Neutrophil (primary cell): ENCODE measurements around the gene SDR39U1.

Experiments used
- H3K27ac ChIP-seq: fragments of 200-600 bp; sonication (generic); 2 replicates; pipeline ENCODE4 v1.5.1; 2016; ENCODE audit warnings: mild to moderate bottlenecking, moderate library complexity
- H3K27me3 ChIP-seq: fragments of 200-600 bp; sonication (generic); 2 replicates; pipeline ENCODE4 v1.6.0; 2016; ENCODE audit warnings: mild to moderate bottlenecking
- H3K36me3 ChIP-seq: fragments of 200-600 bp; sonication (generic); 2 replicates; pipeline ENCODE4 v1.5.1; 2017
- H3K4me1 ChIP-seq, 2 experiments: fragments of 200-600 bp in 1 of 2; sonication (generic) in 1 of 2; 1 replicate in 1 of 2; 2 replicates in 1 of 2; pipeline versions ENCODE4 v1.5.1 to v1.6.1; 2013 to 2016; ENCODE audit warnings: low read depth in 1 of 2, low read length in 1 of 2, mild to moderate bottlenecking in 1 of 2, moderate library complexity in 1 of 2; ENCODE audit not compliant: control insufficient read depth in 1 of 2, insufficient read depth in 1 of 2
- H3K4me3 ChIP-seq, 2 experiments: fragments of 200-600 bp in 1 of 2; sonication (generic) in 1 of 2; 1 replicate in 1 of 2; 2 replicates in 1 of 2; pipeline ENCODE4 v1.5.1; 2013 to 2016; ENCODE audit warnings: low read depth in 1 of 2, low read length in 1 of 2, mild to moderate bottlenecking in 1 of 2, moderate library complexity in 1 of 2
- H3K9me3 ChIP-seq: fragments of 200-600 bp; sonication (generic); 2 replicates; pipeline ENCODE4 v1.5.1; 2016
- CTCF ChIP-seq: fragments of 200-600 bp; sonication (generic); IDR thresholded peaks from 2 replicates; pipeline ENCODE4 v1.5.1; 2016; ENCODE audit warnings: antibody characterized with exemption

The SDR39U1 gene

DNA sequence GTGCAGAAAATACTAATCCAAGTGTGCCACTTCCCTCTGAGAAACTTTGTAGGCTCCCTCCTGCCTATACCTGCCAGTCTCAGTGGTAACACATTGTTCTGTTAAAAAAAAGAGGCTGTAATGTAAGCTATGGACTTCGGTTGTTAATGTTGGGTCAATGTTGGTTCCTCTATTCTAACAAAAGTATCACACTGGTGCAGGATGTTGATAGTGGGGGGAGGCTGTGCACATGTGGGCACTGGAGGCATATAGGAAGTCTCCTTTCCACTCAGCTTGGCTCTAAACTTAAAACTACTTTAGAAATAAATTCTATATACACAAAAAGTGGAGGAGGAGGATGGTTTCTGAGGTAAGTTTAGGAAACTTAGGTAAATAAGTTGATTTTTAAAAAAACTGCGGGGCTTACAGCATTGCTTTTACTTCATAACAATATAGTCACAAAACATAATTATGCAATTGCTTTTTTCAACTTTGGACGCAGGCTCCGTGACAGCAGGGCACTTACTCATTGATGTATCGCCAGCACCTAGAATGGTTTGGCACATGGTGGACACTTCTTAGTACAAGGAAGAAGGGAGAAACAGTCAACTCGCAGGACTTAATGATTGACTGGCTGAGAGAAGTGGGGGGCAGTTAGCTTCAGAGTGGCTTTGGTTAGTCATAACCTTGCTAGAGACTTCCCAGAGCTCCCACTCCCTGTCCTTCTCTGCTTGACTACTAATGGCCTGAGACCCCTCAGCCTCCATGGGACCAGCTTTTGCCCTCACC lies 51.7 kb downstream of the SDR39U1 start:
- H3K4me1 ChIP-seq = peaks cover 15 to 28% of the 10 kb centered on the region in 2 experiments
- no peaks in the 10 kb centered on the region for H3K27me3 ChIP-seq
- no peaks in the 10 kb centered on the region for H3K36me3 ChIP-seq
- H3K9me3 ChIP-seq = no peaks in the 10 kb centered on the region
- no peak for TF ChIP-seq CTCF
- no peak overlapping the region for H3K4me3 ChIP-seq
- H3K27ac ChIP-seq = no peak overlapping the region
